HEK293T (cell line): ENCODE measurements around the gene ATP8B1.

Experiments used
- CTCF ChIA-PET: fragments of 350-600 bp; formaldehyde crosslinking; extraction: SDS; loops from one replicate; lab custom pipeline; 2021; ENCODE audit warnings: antibody characterized with exemption, inconsistent platforms; lab: Yijun Ruan, JAX
- POLR2A ChIA-PET: fragments of 350-600 bp; formaldehyde crosslinking; extraction: SDS; loops from one replicate; lab custom pipeline; 2020; ENCODE audit warnings: antibody characterized with exemption, inconsistent platforms; lab: Yijun Ruan, JAX
- DNase-seq: peaks from one replicate; pipeline ENCODE4 v3.0.0; 2012; ENCODE audit warnings: mixed read lengths; ENCODE audit errors: extremely low spot score
- ARNT ChIP-seq: fragments of 450-650 bp; IDR thresholded peaks from 2 replicates; pipeline ENCODE4 v1.6.1; 2017; ENCODE audit warnings: mild to moderate bottlenecking
- BHLHE40 ChIP-seq: fragments of 450-650 bp; IDR thresholded peaks from 2 replicates; pipeline ENCODE4 v1.6.1; 2016; ENCODE audit warnings: mild to moderate bottlenecking, moderate library complexity, borderline replicate concordance
- CTBP1 ChIP-seq: fragments of 450-650 bp; IDR thresholded peaks from 2 replicates; pipeline ENCODE4 v1.6.1; 2016; ENCODE audit warnings: borderline replicate concordance
- ELF4 ChIP-seq: fragments of 450-650 bp; IDR thresholded peaks from 2 replicates; pipeline ENCODE4 v1.6.1; 2017; ENCODE audit warnings: antibody characterized with exemption
- FOXA1 ChIP-seq: fragments of 450-650 bp; IDR thresholded peaks from 2 replicates; pipeline ENCODE4 v1.6.1; 2016; ENCODE audit warnings: mild to moderate bottlenecking
- FOXK2 ChIP-seq: fragments of 450-650 bp; IDR thresholded peaks from 2 replicates; pipeline ENCODE4 v1.6.1; 2016; ENCODE audit warnings: mild to moderate bottlenecking
- FOXM1 ChIP-seq: fragments of 450-650 bp; IDR thresholded peaks from 2 replicates; pipeline ENCODE4 v1.6.1; 2017; ENCODE audit warnings: mild to moderate bottlenecking, borderline replicate concordance
- HDGF ChIP-seq: fragments of 450-650 bp; IDR thresholded peaks from 2 replicates; pipeline ENCODE4 v1.6.1; 2017; ENCODE audit warnings: antibody characterized with exemption, borderline replicate concordance
- L3MBTL2 ChIP-seq: fragments of 450-650 bp; conservative IDR thresholded peaks from 2 replicates; pipeline ENCODE4 v1.6.1; 2016; ENCODE audit warnings: mild to moderate bottlenecking
- LEF1 ChIP-seq: fragments of 450-650 bp; IDR thresholded peaks from 2 replicates; pipeline ENCODE4 v1.6.1; 2017; ENCODE audit warnings: mild to moderate bottlenecking, borderline replicate concordance
- NFRKB ChIP-seq: fragments of 450-650 bp; IDR thresholded peaks from 2 replicates; pipeline ENCODE4 v1.6.1; 2016; ENCODE audit warnings: mild to moderate bottlenecking, moderate library complexity
- SP1 ChIP-seq: fragments of 450-650 bp; IDR thresholded peaks from 2 replicates; pipeline ENCODE4 v1.6.1; 2017
- SUZ12 ChIP-seq: fragments of 450-650 bp; IDR thresholded peaks from 2 replicates; pipeline ENCODE4 v1.6.1; 2016; ENCODE audit warnings: mild to moderate bottlenecking
- TARDBP ChIP-seq: fragments of 450-650 bp; IDR thresholded peaks from 2 replicates; pipeline ENCODE4 v1.6.1; 2016
- ZNF384 ChIP-seq: fragments of 450-650 bp; IDR thresholded peaks from 2 replicates; pipeline ENCODE4 v1.6.1; 2016
- TF ChIP-seq, protein P1 (sequence below): fragments of 450-650 bp; IDR thresholded peaks from 2 replicates; pipeline ENCODE4 v1.6.1; 2016

The ATP8B1 gene

GRCh38 chr18:57835904-57836303 is 32.8 kb upstream of the ATP8B1 start:
- TF ChIP-seq FOXK2 = no peak
- TF ChIP-seq SUZ12 = no peak
- no peak for TF ChIP-seq L3MBTL2
- no peak for TF ChIP-seq HDGF
- TF ChIP-seq ELF4 = no peak
- TF ChIP-seq, protein P1, sequence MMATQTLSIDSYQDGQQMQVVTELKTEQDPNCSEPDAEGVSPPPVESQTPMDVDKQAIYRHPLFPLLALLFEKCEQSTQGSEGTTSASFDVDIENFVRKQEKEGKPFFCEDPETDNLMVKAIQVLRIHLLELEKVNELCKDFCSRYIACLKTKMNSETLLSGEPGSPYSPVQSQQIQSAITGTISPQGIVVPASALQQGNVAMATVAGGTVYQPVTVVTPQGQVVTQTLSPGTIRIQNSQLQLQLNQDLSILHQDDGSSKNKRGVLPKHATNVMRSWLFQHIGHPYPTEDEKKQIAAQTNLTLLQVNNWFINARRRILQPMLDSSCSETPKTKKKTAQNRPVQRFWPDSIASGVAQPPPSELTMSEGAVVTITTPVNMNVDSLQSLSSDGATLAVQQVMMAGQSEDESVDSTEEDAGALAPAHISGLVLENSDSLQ = no peak
- no peak for TF ChIP-seq TARDBP
- TF ChIP-seq SP1 = no peak
- no peak for TF ChIP-seq FOXM1
- no peak for TF ChIP-seq ZNF384
- no peak for TF ChIP-seq CTBP1
- POLR2A ChIA-PET = no interaction called here
- CTCF ChIA-PET = no interaction called here
- DNase-seq = no peak

- no peak for TF ChIP-seq ARNT
- no peak for TF ChIP-seq CTBP1
- no peak for TF ChIP-seq NFRKB
- TF ChIP-seq TARDBP = no peak
- TF ChIP-seq HDGF = no peak
- TF ChIP-seq FOXK2 = no peak
- no peak for TF ChIP-seq ZNF384
- TF ChIP-seq ELF4 = no peak
- no peak for TF ChIP-seq BHLHE40
- TF ChIP-seq, protein P1 = no peak
- no peak for TF ChIP-seq FOXM1
- TF ChIP-seq SP1 = no peak
- TF ChIP-seq FOXA1 = no peak
- no peak for TF ChIP-seq SUZ12
- TF ChIP-seq LEF1 = no peak
- TF ChIP-seq L3MBTL2 = no peak
- POLR2A ChIA-PET = no interaction called here
- no peak for DNase-seq
- CTCF ChIA-PET = no interaction called here
Observed at GRCh38 chr18:57834616-57835015, 31.5 kb upstream of the ATP8B1 start.

DNA sequence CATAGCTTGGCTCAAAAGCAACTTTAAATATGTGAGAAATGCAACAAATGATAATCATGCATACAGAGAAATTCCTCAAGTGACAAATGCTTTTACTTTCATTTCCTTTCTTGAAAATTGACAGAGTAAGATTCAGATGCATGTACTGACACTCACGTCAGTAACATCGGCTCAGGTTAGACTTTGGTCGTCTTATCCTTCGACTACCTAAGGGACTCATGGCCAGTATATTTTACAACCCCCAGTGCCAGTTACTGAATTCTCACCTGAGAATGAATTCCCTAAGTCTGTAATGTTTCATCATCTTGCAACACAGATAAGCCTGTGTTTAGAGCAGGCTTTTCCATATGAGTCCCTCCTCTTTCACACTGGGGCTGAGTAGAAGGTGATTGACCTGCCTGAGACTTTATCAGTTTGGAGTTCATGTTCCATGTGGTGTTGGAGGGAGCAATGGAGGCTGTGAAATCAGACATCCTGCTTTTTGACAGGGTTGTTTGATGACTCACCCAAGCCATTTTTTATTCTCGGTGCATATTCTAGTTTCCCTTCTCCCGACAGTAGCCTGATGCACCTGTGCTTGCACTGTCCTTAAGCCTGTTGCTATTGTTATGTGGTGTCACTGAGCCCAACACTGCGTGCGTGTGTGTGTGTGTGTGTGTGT is 30.5 kb upstream of the ATP8B1 start:
- TF ChIP-seq ZNF384 (no peak), FOXM1 (no peak), NFRKB (no peak), CTBP1 (no peak), ELF4 (no peak), ARNT (no peak)
- CTCF ChIA-PET = no interaction called here
- POLR2A ChIA-PET = no interaction called here
- no peak for DNase-seq

DNA sequence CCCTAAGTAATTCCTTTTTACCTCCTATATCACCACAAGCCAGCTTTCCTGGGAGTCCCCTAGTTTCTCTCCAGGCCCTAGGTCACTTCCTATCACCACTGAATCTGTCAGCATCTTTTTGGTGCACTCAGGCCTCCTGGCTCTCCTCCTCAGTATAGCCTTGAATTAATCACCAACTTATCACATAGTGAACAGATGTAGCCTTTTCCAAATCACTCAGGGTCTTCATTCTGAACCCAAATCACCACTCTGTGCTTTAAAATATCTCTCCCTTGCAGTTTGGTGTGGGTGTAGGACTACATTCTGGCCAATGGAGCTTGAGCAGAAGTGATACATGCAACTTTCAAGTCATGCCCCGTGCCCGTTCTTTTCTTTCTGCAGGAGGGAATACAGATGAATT is 29.6 kb upstream of the ATP8B1 start:
- DNase-seq = no peak
- CTCF ChIA-PET = no interaction called here
- no peak for TF ChIP-seq L3MBTL2
- TF ChIP-seq FOXM1 = no peak
- no peak for TF ChIP-seq HDGF
- no peak for TF ChIP-seq BHLHE40
- no peak for TF ChIP-seq NFRKB
- no peak for TF ChIP-seq ELF4
- no peak for TF ChIP-seq LEF1
- TF ChIP-seq CTBP1 = no peak
- TF ChIP-seq, protein P1 = no peak
- no peak for TF ChIP-seq SUZ12
- POLR2A ChIA-PET = interaction anchor here (1.2 kb wide), 1 partner anchor 211 kb away, joined by 3 read pairs; the partner anchor contains the start of gene NARS1

GRCh38 chr18:57831597-57832377 is 28.7 kb upstream of the ATP8B1 start:
- POLR2A ChIA-PET = interaction anchor here (1.2 kb wide), 1 partner anchor 210 kb away, joined by 3 read pairs; the partner anchor contains the start of gene NARS1
- CTCF ChIA-PET = no interaction called here
- DNase-seq = no peak
- no peak for TF ChIP-seq FOXK2
- no peak for TF ChIP-seq FOXM1
- TF ChIP-seq ARNT = no peak
- no peak for TF ChIP-seq BHLHE40
- TF ChIP-seq TARDBP = no peak
- no peak for TF ChIP-seq LEF1

DNA sequence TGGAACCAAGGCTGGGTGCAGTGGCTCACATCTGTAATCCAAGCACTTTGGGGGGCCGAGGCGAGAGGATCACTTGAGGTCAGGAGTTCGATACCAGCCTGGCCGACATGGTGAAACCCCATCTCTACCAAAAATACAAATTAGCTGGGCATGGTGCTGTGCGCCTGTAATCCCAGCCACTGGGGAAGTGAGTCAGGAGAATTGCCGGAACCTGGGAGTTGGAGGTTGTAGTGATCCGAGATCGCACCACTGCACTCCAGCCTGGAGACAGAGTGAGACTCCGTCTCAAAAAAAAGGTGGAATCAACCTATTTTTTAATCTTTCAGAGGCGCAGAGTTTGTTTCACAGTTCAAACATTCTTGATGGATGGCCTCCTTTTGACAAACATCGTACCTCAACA is 24.5 kb upstream of the ATP8B1 start:
- TF ChIP-seq BHLHE40 (no peak), L3MBTL2 (no peak), FOXA1 (no peak), TARDBP (no peak)
- TF ChIP-seq, protein P1 = no peak
- POLR2A ChIA-PET = no interaction called here
- CTCF ChIA-PET = no interaction called here
- no peak for DNase-seq
